HCT116 (cell line): ENCODE measurements around the gene TMEM132D. TPM values are rescaled to one million over a fixed set of nuclear protein-coding genes. Genes with fewer than 3 reads are reported as not detected.

Experiments used
- ATAC-seq: fragments of 200-7000 bp; cut with Tn5 transposase; 2 replicates; pipeline ENCODE4 v1.9.1; 2020; ENCODE audit warnings: mild to moderate bottlenecking, moderate library complexity
- BruUV-seq: library from RNA; stranded (reverse); fragments of 400-500 nt; replicated peaks from 2 replicates; lab custom pipeline; 2021; lab: Mats Ljungman, UMichigan
- CTCF ChIA-PET: fragments of 300-600 bp; sonication (Branson Sonifier 250); formaldehyde crosslinking; loops from one replicate; lab custom pipeline; 2021; ENCODE audit warnings: antibody characterized with exemption; lab: Charles Lee
- POLR2A ChIA-PET: fragments of 300-600, 350-600 bp; sonication (Branson Sonifier 250); formaldehyde crosslinking; loops from one replicate; lab custom pipeline; 2021; ENCODE audit warnings: antibody characterized with exemption; lab: Charles Lee
- RAD21 ChIA-PET, 2 experiments: fragments of 300-600 bp; sonication (Branson Sonifier 250); formaldehyde crosslinking; loops; one replicate each; lab custom pipeline; 2023; ENCODE audit warnings: low total read pairs in 2 of 2; ENCODE audit not compliant: uncharacterized antibody in 2 of 2, unreplicated experiment in 2 of 2, low non-redundant PET in 1 of 2; lab: Charles Lee
- DNase-seq: peaks from one replicate; pipeline ENCODE4 v3.0.0-alpha.2; 2010; ENCODE audit warnings: low read depth, low spot score
- H2AFZ ChIP-seq: fragments of 200-600 bp; shearing (Covaris generic), sonication (generic); 2 replicates; pipeline ENCODE4 v1.6.1; 2017; ENCODE audit warnings: low read depth, mixed run types, mixed read lengths, antibody characterized with exemption, low read length; ENCODE audit not compliant: poor library complexity, severe bottlenecking
- H3K27ac ChIP-seq: 2 replicates; pipeline ENCODE4 v1.5.1; 2012; ENCODE audit warnings: low read depth, low read length
- H3K27me3 ChIP-seq: fragments of 200-600 bp; sonication (generic); 2 replicates; pipeline ENCODE4 v1.6.1; 2016; ENCODE audit warnings: mixed run types, low read length, mixed read lengths; ENCODE audit not compliant: insufficient read depth
- H3K36me3 ChIP-seq, 2 experiments: fragments of 200-500 bp in 1 of 2; fragments of 200-600 bp in 1 of 2; sonication (Bioruptor generic) in 1 of 2; sonication (generic) in 1 of 2; 2 replicates each; pipeline versions ENCODE4 v1.5.1 to v1.6.1; 2014 to 2016; ENCODE audit warnings: low read length in 2 of 2, inconsistent platforms in 1 of 2, mixed read lengths in 1 of 2, mixed run types in 1 of 2; ENCODE audit not compliant: insufficient read depth in 2 of 2, control insufficient read depth in 1 of 2
- H3K4me1 ChIP-seq, 2 experiments: fragments of 200-600 bp in 1 of 2; sonication (generic) in 1 of 2; 2 replicates each; pipeline versions ENCODE4 v1.5.1 to v1.6.1; 2012 to 2017; ENCODE audit warnings: low read length in 2 of 2, inconsistent platforms in 1 of 2, mild to moderate bottlenecking in 1 of 2, mixed read lengths in 1 of 2, mixed run types in 1 of 2, moderate library complexity in 1 of 2; ENCODE audit not compliant: insufficient read depth in 2 of 2, control insufficient read depth in 1 of 2
- H3K4me2 ChIP-seq: fragments of 200-600 bp; sonication (generic); 2 replicates; pipeline ENCODE4 v1.6.1; 2017; ENCODE audit warnings: mixed run types, low read length, mixed read lengths
- H3K4me3 ChIP-seq, 2 experiments: fragments of 200-600 bp in 1 of 2; sonication (generic) in 1 of 2; replicated peaks in 1 of 2; 2 replicates each; pipeline ENCODE4 v1.5.1; 2011 to 2016; ENCODE audit warnings: low read length in 2 of 2, control low read depth in 1 of 2, low read depth in 1 of 2, mild to moderate bottlenecking in 1 of 2, mixed read lengths in 1 of 2, mixed run types in 1 of 2
- H3K79me2 ChIP-seq: fragments of 200-600 bp; sonication (generic); 2 replicates; pipeline ENCODE4 v1.6.1; 2017; ENCODE audit warnings: mild to moderate bottlenecking, mixed run types, low read length, moderate library complexity, mixed read lengths; ENCODE audit not compliant: insufficient read depth
- H3K9ac ChIP-seq: fragments of 200-600 bp; sonication (generic); 2 replicates; pipeline ENCODE4 v1.6.1; 2016; ENCODE audit warnings: low read length, mixed read lengths
- H3K9me2 ChIP-seq: fragments of 200-600 bp; sonication (generic), shearing (Covaris generic); 2 replicates; pipeline ENCODE4 v1.6.1; 2017; ENCODE audit warnings: mixed run types, mild to moderate bottlenecking, moderate library complexity; ENCODE audit not compliant: insufficient read depth
- H3K9me3 ChIP-seq, 2 experiments: fragments of 200-500 bp in 1 of 2; fragments of 200-600 bp in 1 of 2; sonication (Bioruptor generic) in 1 of 2; sonication (generic) in 1 of 2; 2 replicates each; pipeline ENCODE4 v1.6.1; 2014 to 2017; ENCODE audit warnings: low read length in 2 of 2, mixed read lengths in 2 of 2, inconsistent platforms in 1 of 2, low read depth in 1 of 2, mild to moderate bottlenecking in 1 of 2, mixed run types in 1 of 2, moderate library complexity in 1 of 2; ENCODE audit not compliant: control insufficient read depth in 1 of 2, insufficient read depth in 1 of 2
- H4K20me1 ChIP-seq: fragments of 200-600 bp; sonication (generic), shearing (Covaris generic); 2 replicates; pipeline ENCODE4 v1.6.1; 2017; ENCODE audit warnings: mixed run types, mild to moderate bottlenecking, moderate library complexity; ENCODE audit not compliant: insufficient read depth
- CBX3 ChIP-seq: IDR thresholded peaks from 2 replicates; pipeline ENCODE4 v1.6.1; 2012; ENCODE audit warnings: low read depth
- EZH2phosphoT487 ChIP-seq: fragments of 200-600 bp; IDR thresholded peaks from 2 replicates; pipeline ENCODE4 v1.6.1; 2018; ENCODE audit warnings: antibody characterized with exemption, borderline replicate concordance
- MAX ChIP-seq: IDR thresholded peaks from 2 replicates; pipeline ENCODE4 v1.6.1; 2012
- SIN3A ChIP-seq: IDR thresholded peaks from 2 replicates; pipeline ENCODE4 v1.6.1; 2012; ENCODE audit warnings: low read depth
- TCF7L2 ChIP-seq: IDR thresholded peaks from 2 replicates; pipeline ENCODE4 v1.7.0; 2011; ENCODE audit warnings: borderline replicate concordance, inconsistent platforms; ENCODE audit not compliant: insufficient read depth, insufficient read length; ENCODE audit errors: extremely low read depth
- YY1 ChIP-seq: IDR thresholded peaks from 2 replicates; pipeline ENCODE4 v1.6.1; 2011; ENCODE audit warnings: low read length, low read depth, moderate library complexity, mild to moderate bottlenecking; ENCODE audit not compliant: insufficient replicate concordance; ENCODE audit errors: extremely low read depth
- ZFX ChIP-seq: fragments of 450-650 bp; IDR thresholded peaks from 2 replicates; pipeline ENCODE4 v1.6.1; 2017
- intact Hi-C: fragments of 100-400 bp; cut with micrococcal nuclease; formaldehyde crosslinking; loops from 2 replicates; pipeline ENCODE4 v1.10.0; 2022
- total RNA-seq: library from RNA; stranded (reverse); gene quantifications from one replicate; pipeline ENCODE4 v1.2.1, GENCODE V29; 2021; ENCODE audit not compliant: unreplicated experiment
- TF ChIP-seq, protein P1 (sequence below): IDR thresholded peaks from 2 replicates; pipeline ENCODE4 v1.6.1; 2012; ENCODE audit warnings: low read depth

The TMEM132D gene
- total RNA-seq, 1 experiment from 2014 or later: not detected

- no peak for TF ChIP-seq ZFX
- TF ChIP-seq SIN3A: no peak
- TF ChIP-seq, protein P1, sequence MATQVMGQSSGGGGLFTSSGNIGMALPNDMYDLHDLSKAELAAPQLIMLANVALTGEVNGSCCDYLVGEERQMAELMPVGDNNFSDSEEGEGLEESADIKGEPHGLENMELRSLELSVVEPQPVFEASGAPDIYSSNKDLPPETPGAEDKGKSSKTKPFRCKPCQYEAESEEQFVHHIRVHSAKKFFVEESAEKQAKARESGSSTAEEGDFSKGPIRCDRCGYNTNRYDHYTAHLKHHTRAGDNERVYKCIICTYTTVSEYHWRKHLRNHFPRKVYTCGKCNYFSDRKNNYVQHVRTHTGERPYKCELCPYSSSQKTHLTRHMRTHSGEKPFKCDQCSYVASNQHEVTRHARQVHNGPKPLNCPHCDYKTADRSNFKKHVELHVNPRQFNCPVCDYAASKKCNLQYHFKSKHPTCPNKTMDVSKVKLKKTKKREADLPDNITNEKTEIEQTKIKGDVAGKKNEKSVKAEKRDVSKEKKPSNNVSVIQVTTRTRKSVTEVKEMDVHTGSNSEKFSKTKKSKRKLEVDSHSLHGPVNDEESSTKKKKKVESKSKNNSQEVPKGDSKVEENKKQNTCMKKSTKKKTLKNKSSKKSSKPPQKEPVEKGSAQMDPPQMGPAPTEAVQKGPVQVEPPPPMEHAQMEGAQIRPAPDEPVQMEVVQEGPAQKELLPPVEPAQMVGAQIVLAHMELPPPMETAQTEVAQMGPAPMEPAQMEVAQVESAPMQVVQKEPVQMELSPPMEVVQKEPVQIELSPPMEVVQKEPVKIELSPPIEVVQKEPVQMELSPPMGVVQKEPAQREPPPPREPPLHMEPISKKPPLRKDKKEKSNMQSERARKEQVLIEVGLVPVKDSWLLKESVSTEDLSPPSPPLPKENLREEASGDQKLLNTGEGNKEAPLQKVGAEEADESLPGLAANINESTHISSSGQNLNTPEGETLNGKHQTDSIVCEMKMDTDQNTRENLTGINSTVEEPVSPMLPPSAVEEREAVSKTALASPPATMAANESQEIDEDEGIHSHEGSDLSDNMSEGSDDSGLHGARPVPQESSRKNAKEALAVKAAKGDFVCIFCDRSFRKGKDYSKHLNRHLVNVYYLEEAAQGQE: no peak
- no peak for TF ChIP-seq YY1
- TF ChIP-seq EZH2phosphoT487: no peak
- no peak for TF ChIP-seq CBX3
- Histone ChIP-seq H3K4me2 (no peak overlapping the region), H3K79me2 (no peaks in the 10 kb centered on the region), H3K9me2 (no peaks in the 10 kb centered on the region), H3K9ac (no peak overlapping the region), H3K4me3 (no peak overlapping the region), H3K27ac (no peak overlapping the region), H3K27me3 (no peaks in the 10 kb centered on the region), H3K36me3 (no peaks in the 10 kb centered on the region), H3K4me1 (no peaks in the 10 kb centered on the region), H3K9me3 (peaks cover 0 to 31% of the 10 kb centered on the region in 2 experiments; a peak in 3 of 4 replicates), H2AFZ (no peak overlapping the region), H4K20me1 (no peaks in the 10 kb centered on the region)
- POLR2A ChIA-PET: no interaction called here
- intact Hi-C loops: no loop called here
- BruUV-seq: no TSS peak
- RAD21 ChIA-PET: no interaction called here
- CTCF ChIA-PET: no interaction called here
- DNase-seq (no peak), ATAC-seq (no peak)
These were observed 17.3 kb downstream of the TMEM132D start for GRCh38 chr12:129886541-129886940.

- ChIA-PET POLR2A (no interaction called here), RAD21 (no interaction called here), CTCF (no interaction called here)
- Histone ChIP-seq H4K20me1 (no peaks in the 10 kb centered on the region), H3K9me3 (peaks cover 0 to 27% of the 10 kb centered on the region in 2 experiments; a peak in 3 of 4 replicates), H2AFZ (no peak overlapping the region), H3K4me1 (no peaks in the 10 kb centered on the region), H3K36me3 (no peaks in the 10 kb centered on the region), H3K4me2 (no peak overlapping the region), H3K79me2 (no peaks in the 10 kb centered on the region), H3K9me2 (no peaks in the 10 kb centered on the region), H3K4me3 (no peak overlapping the region), H3K27ac (no peak overlapping the region), H3K27me3 (no peaks in the 10 kb centered on the region), H3K9ac (no peak overlapping the region)
- TF ChIP-seq MAX (no peak), CBX3 (no peak), TCF7L2 (no peak)
- no peak for DNase-seq
- BruUV-seq: no TSS peak
- no peak for ATAC-seq
- intact Hi-C loops: no loop called here
These were observed 18.5 kb downstream of the TMEM132D start for GRCh38 chr12:129885287-129885686.
